ENCODE data around the gene GNAQ. TPM values are rescaled to one million over a fixed set of nuclear protein-coding genes. Genes with fewer than 3 reads are reported as not detected.

Gene GNAQ
- total and polyA plus RNA-seq, 2 of the 4 experiments (the other 2 are of a cell fraction), result 23.1 to 50.7 TPM

- DNase-seq (no peak), ATAC-seq (ENCODE audit: low read depth) (no peak)
- in situ Hi-C loops (cut with MboI; ENCODE audit: low sequenced_read_pairs) (no loop called here), dilution Hi-C loops (cut with HindIII; ENCODE audit: low sequenced_read_pairs, unreplicated experiment) (no loop called here), intact Hi-C loops (cut with micrococcal nuclease) (loop anchor here (5.0 to 10.0 kb wide), 3 partner anchors 369 to 578 kb away; partner anchors contain the start of gene VPS13A)
- Histone ChIP-seq H3K9ac (ENCODE audit: low read depth, low read length) (no peak overlapping the region), H3K4me1 (ENCODE audit: control insufficient read depth, insufficient read depth, low read length) (peaks cover 5% of the 10 kb centered on the region; the same call in 1 of the 2 replicates), H4K8ac (ENCODE audit: low read depth in 2 of 2, low read length in 2 of 2) (peak overlapping the region in 1 of 2 experiments; percentile 65; a peak in 2 of 4 replicates), H3K9me1 (ENCODE audit: insufficient read depth, low read length) (no peaks in the 10 kb centered on the region; the same call in none of the 2 replicates), H3K9me3 (ENCODE audit: control insufficient read depth, insufficient read depth, low read length) (no peaks in the 10 kb centered on the region), H4K5ac (ENCODE audit: low read depth, low read length) (no peak overlapping the region; the same call in 1 of the 2 replicates), H4K91ac (ENCODE audit: insufficient read depth, low read depth, low read length) (no peak overlapping the region), H2AK9ac (replicated peaks; ENCODE audit: low read depth, low read length, poor library complexity) (no peak overlapping the region), H3K79me1 (ENCODE audit: low read depth in 1 of 2, low read length in 2 of 2) (peaks cover 4 to 8% of the 10 kb centered on the region in 2 experiments; a peak in 3 of 4 replicates), H2BK15ac (ENCODE audit: low read depth, low read length) (no peak overlapping the region), H3K36me3 (ENCODE audit: control insufficient read depth, insufficient read depth, low read length) (peaks cover 6% of the 10 kb centered on the region; the same call in 1 of the 2 replicates), H2BK120ac (ENCODE audit: low read depth, low read length) (0 out of 2 replicates have a peak overlapping the region, but pooled peaks have one; percentile 18), H2BK20ac (ENCODE audit: low read depth, low read length) (peak overlapping the region; percentile 43), H2BK5ac (ENCODE audit: low read depth, low read length, poor library complexity, severe bottlenecking) (peak overlapping the region; percentile 77), H2AFZ (replicated peaks; ENCODE audit: low read length, poor library complexity) (no peak overlapping the region), H4K20me1 (ENCODE audit: insufficient read depth, low read length) (peaks cover 4% of the 10 kb centered on the region; the same call in 1 of the 2 replicates), H3K56ac (ENCODE audit: extremely low read depth, insufficient read depth, low read length) (no peak overlapping the region), H3K4me2 (ENCODE audit: low read depth, low read length) (no peak overlapping the region), H3K14ac (replicated peaks; ENCODE audit: low read depth, low read length) (0 out of 2 replicates have a peak overlapping the region, but pooled peaks have one; percentile 19), H3K27ac (ENCODE audit: insufficient read depth, low read length) (no peak overlapping the region), H3K4me3 (ENCODE audit: insufficient read depth, low read depth, low read length) (no peak overlapping the region), H3K23ac (ENCODE audit: low read depth, low read length) (no peak overlapping the region), H2AK5ac (ENCODE audit: low read depth, low read length) (peak overlapping the region; percentile 40; the same call in 1 of the 2 replicates), H3K27me3 (ENCODE audit: control insufficient read depth, insufficient read depth, low read length) (no peaks in the 10 kb centered on the region), H3K4ac (ENCODE audit: low read depth, low read length) (no peak overlapping the region), H3K18ac (ENCODE audit: low read depth, low read length) (peak overlapping the region; percentile 13; the same call in 1 of the 2 replicates)
- CTCF ChIA-PET, result interaction anchor here (2.8 kb wide), 1 partner anchor 295 kb away, joined by 23 read pairs; no protein-coding TSS in a partner anchor
- no CpG with 5 or more reads among the region's 9 CpGs for WGBS, 2 experiments (ENCODE audit: extremely low coverage in 2 of 2, insufficient read length in 1 of 2)
- no TSS peak for BruUV-seq (replicated peaks)
- TF ChIP-seq NFE2L2 (IDR thresholded peaks at IDR 0.05; ENCODE audit: low read depth, low read length) (no peak), CEBPB (IDR thresholded peaks at IDR 0.05; ENCODE audit: low read depth, low read length) (no peak), FOS (IDR thresholded peaks at IDR 0.05; ENCODE audit: low read depth, low read length) (no peak), RFX5 (IDR thresholded peaks at IDR 0.05; ENCODE audit: low read depth, low read length) (no peak), CTCF (conservative IDR thresholded peaks at IDR 0.05; ENCODE audit: low read depth, low read length) (no peak), SMC3 (IDR thresholded peaks at IDR 0.05; ENCODE audit: low read depth, low read length) (no peak), RCOR1 (IDR thresholded peaks at IDR 0.05; ENCODE audit: insufficient replicate concordance, low read length) (no peak), MAZ (IDR thresholded peaks at IDR 0.05; ENCODE audit: borderline replicate concordance, low read depth, low read length) (no peak), POLR2A (IDR thresholded peaks at IDR 0.05; ENCODE audit: low read depth, low read length) (no peak), USF2 (IDR thresholded peaks at IDR 0.05; ENCODE audit: low read depth, low read length) (no peak), BHLHE40 (IDR thresholded peaks at IDR 0.05; ENCODE audit: low read depth, low read length) (no peak), RAD21 (IDR thresholded peaks at IDR 0.05; ENCODE audit: low read length) (no peak), MAFK (IDR thresholded peaks at IDR 0.05; ENCODE audit: low read depth, low read length) (no peak)
- POLR2A ChIA-PET (ENCODE audit: unreplicated experiment), result no interaction called here
Observed at GRCh38 chr9:77753180-77753579, 278.4 kb downstream of the GNAQ start.

Measured in IMR-90 (cell line).